Rectal smooth muscle tissue (tissue), 1 donor: Measurements from ENCODE around the gene HOXC11.

Experiments
- H3K27ac ChIP-seq: one replicate; pipeline ENCODE4 v1.7.0; 2013; ENCODE audit warnings: low read depth, low read length, inconsistent platforms
- H3K27me3 ChIP-seq: one replicate; pipeline ENCODE4 v1.7.0; 2013; ENCODE audit warnings: low read length; ENCODE audit not compliant: control insufficient read depth, insufficient read depth
- H3K36me3 ChIP-seq: one replicate; pipeline ENCODE4 v1.7.0; 2013; ENCODE audit warnings: low read length; ENCODE audit not compliant: control insufficient read depth, insufficient read depth
- H3K4me1 ChIP-seq: one replicate; pipeline ENCODE4 v1.7.0; 2013; ENCODE audit warnings: low read length; ENCODE audit not compliant: control insufficient read depth, insufficient read depth
- H3K4me3 ChIP-seq: one replicate; pipeline ENCODE4 v1.7.0; 2013; ENCODE audit warnings: low read length
- H3K9ac ChIP-seq: one replicate; pipeline ENCODE4 v1.7.0; 2013; ENCODE audit warnings: low read length

The HOXC11 gene

DNA sequence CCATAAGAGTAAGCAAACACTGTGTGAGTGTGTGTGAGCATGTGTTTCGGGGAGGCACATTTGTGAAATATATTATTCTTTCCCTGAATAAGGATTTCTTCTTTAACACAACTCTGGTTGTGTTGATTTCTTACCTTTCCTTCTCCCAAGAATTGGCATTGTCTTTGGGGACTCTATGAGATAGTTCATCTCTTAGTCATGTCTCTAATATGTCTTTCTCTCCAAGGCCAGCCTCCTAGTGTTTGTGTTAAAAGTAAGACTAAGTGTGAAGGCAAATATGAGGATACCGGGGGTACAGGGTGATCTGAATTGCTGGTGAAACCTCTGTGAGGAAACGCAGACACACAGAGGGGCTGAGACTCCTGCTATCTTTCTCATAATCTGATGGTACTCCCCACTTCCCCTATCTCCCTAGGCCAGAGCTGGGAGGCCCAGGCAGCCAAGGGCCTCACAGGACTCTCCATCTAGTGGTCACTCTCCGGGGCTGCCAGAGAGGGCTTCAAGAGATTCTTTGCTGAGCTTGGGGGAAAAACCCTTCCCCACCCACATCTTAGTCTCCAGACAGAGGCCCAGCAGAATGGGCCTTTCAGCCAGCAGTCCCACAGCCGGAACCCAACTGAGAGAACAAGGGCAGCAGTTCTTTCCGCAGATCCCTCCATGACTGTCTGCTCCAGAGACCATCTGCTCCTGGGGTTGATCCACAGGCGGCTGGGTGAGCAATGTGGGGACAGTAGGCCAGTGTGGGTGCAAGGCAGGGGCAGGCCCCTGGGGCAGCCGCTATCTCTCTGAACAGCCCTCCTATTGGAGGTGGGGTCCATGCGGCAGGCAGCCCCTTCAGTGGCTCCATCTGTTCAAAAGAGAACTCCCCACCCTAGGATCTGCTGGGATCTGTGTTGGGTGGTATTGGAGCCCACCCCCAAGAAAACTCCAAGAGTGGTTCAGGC is 24.0 kb upstream of the HOXC11 start:
- Histone ChIP-seq H3K27me3 (peaks cover 64% of the 10 kb centered on the region), H3K4me1 (no peaks in the 10 kb centered on the region), H3K9ac (no peak overlapping the region), H3K4me3 (no peak overlapping the region), H3K36me3 (no peaks in the 10 kb centered on the region), H3K27ac (no peak overlapping the region)

- H3K27ac ChIP-seq: no peak overlapping the region
- no peak overlapping the region for H3K9ac ChIP-seq
- H3K36me3 ChIP-seq: no peaks in the 10 kb centered on the region
- no peak overlapping the region for H3K4me3 ChIP-seq
- H3K4me1 ChIP-seq: no peaks in the 10 kb centered on the region
- H3K27me3 ChIP-seq: peaks cover 65% of the 10 kb centered on the region
These were observed 23.1 kb upstream of the HOXC11 start for GRCh38 chr12:53949631-53950436.

- H3K9ac ChIP-seq: no peak overlapping the region
- no peaks in the 10 kb centered on the region for H3K4me1 ChIP-seq
- H3K27me3 ChIP-seq: peaks cover 61% of the 10 kb centered on the region
- H3K27ac ChIP-seq: no peak overlapping the region
- no peaks in the 10 kb centered on the region for H3K36me3 ChIP-seq
- no peak overlapping the region for H3K4me3 ChIP-seq
These were observed 22.5 kb upstream of the HOXC11 start for GRCh38 chr12:53950437-53950773.

DNA sequence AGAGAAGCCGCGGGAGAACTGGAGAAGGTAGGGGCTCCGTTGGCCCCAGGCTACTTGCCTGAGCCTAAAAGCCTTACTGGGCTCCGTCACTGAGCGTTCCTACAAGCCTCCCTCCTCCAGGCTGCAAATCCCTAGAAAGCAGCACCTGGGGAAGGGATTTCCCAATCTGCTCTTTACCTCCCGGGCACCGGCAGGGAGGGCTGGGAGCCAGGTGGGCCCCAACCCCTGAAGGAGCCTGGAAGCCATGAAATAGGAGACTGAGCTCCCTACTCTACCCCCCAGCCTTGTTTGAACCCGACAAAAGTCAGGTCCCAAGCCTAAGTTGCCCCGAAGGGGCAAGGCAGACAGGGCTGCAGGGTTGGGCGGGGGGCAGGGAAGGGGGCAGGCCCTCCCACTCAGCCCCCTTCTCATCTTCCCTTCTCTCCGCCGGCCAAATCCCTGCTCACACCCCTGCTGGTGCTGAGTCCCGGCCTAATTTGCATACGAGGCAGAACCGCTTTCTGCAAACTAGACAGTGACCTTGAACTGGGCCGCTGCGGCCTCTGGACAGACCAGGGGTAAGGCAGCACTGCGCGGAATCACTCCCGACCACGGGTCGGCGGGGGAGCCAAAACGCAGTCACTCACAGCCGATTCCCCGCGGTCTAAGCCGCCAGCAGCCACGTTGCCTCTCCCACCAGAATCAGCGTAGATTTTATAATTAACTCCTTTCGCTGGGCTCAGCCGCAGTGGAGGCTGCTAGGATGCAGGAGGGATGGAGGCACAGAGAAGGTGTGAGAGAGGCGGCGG is 21.9 kb upstream of the HOXC11 start:
- no peak overlapping the region for H3K9ac ChIP-seq
- no peak overlapping the region for H3K4me3 ChIP-seq
- H3K27me3 ChIP-seq: peaks cover 61% of the 10 kb centered on the region
- no peaks in the 10 kb centered on the region for H3K36me3 ChIP-seq
- no peaks in the 10 kb centered on the region for H3K4me1 ChIP-seq
- no peak overlapping the region for H3K27ac ChIP-seq

- Histone ChIP-seq H3K27me3 (peaks cover 66% of the 10 kb centered on the region), H3K4me1 (no peaks in the 10 kb centered on the region), H3K4me3 (no peak overlapping the region), H3K27ac (no peak overlapping the region), H3K9ac (no peak overlapping the region), H3K36me3 (no peaks in the 10 kb centered on the region)
These were observed 21.2 kb upstream of the HOXC11 start for GRCh38 chr12:53951577-53952334.

- H3K9ac ChIP-seq: no peak overlapping the region
- H3K4me1 ChIP-seq: no peaks in the 10 kb centered on the region
- no peaks in the 10 kb centered on the region for H3K36me3 ChIP-seq
- no peak overlapping the region for H3K4me3 ChIP-seq
- H3K27me3 ChIP-seq: peaks cover 70% of the 10 kb centered on the region
- no peak overlapping the region for H3K27ac ChIP-seq
These were observed 20.6 kb upstream of the HOXC11 start for GRCh38 chr12:53952335-53952694.

GRCh38 chr12:53952871-53953734 is 19.8 kb upstream of the HOXC11 start:
- Histone ChIP-seq H3K27me3 (peaks cover 73% of the 10 kb centered on the region), H3K4me1 (no peaks in the 10 kb centered on the region), H3K4me3 (no peak overlapping the region)

DNA sequence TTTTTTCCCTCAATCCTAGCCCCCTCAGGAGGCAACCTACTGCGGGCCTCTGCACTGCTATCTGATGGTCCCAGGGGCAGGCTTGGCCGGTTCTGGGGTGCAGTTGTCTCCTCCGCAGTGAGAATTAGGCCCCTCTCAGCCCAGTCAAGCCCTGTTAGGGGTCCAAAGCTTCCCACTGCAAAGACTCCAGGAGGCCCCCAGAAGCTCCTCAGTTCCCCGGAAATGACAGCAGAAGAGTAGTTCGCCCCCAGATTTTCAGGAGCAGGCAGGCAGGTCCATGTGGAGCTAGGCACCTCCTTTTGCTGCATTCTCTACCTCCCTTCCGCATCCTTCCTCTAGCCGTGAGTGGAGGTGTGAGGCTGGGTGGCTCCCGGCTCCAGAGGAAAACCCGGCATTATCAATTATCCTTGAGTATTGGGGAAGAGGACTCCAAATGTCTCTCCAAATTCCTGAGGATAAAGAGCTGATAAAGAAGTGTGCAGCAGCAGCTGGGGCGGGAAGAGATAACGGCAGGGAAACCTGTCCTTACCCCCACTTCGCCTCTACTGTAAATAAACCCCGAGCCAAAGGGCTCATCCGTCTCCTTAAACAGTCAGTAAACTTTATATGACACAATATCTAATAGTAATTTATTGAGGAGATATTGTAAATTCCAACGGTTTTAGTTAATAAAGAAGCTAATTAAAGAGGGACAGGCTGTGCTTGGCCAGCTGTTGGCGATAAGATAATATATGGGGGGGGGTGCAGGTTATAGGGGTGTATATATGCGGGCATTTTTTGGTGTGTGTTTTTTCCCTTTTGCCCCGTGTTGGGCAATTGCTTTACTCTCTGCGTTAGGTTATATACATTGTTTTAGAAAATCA is 18.9 kb upstream of the HOXC11 start:
- H3K4me1 ChIP-seq: no peaks in the 10 kb centered on the region
- H3K9ac ChIP-seq: no peak overlapping the region
- H3K27me3 ChIP-seq: peaks cover 80% of the 10 kb centered on the region
- no peak overlapping the region for H3K27ac ChIP-seq
- no peak overlapping the region for H3K4me3 ChIP-seq
- H3K36me3 ChIP-seq: no peaks in the 10 kb centered on the region

More at GRCh38 chr12:53952871-53953734, 19.8 kb upstream of the HOXC11 start:
- H3K36me3 ChIP-seq: no peaks in the 10 kb centered on the region
- no peak overlapping the region for H3K9ac ChIP-seq
- no peak overlapping the region for H3K27ac ChIP-seq

DNA sequence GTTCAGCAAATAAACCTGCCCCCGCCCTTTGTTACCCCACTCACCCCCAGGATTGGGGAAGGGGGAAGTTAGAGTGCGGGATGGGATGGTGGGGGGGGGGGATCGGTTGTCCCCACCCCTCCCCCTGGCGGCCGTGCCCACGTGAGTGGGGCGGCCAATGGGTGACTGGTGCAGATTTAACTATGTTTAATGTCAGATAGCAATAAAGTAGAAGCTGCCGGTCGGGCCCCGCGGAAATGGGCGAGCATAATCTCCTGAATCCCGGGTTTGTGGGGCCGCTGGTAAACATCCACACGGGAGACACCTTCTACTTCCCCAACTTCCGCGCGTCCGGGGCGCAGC is 18.3 kb upstream of the HOXC11 start, which contains the start of gene HOXC12:
HOXC12 (plus strand) TSS at position 210 of the 342 bp plus-strand sequence; CDS start at position 237, 27 bp downstream.
- no peak within 1 kb of the TSS for H3K9ac ChIP-seq
- H3K4me3 ChIP-seq: no peak within 1 kb of the TSS
- no peaks in the 10 kb centered on the region for H3K36me3 ChIP-seq
- peaks cover 81% of the 10 kb centered on the region for H3K27me3 ChIP-seq
- no peaks in the 10 kb centered on the region for H3K4me1 ChIP-seq
- H3K27ac ChIP-seq: no peak within 1 kb of the TSS

- no peak overlapping the region for H3K4me3 ChIP-seq
- H3K36me3 ChIP-seq: no peaks in the 10 kb centered on the region
- no peaks in the 10 kb centered on the region for H3K4me1 ChIP-seq
- H3K9ac ChIP-seq: no peak overlapping the region
- H3K27me3 ChIP-seq: peaks cover 80% of the 10 kb centered on the region
- H3K27ac ChIP-seq: no peak overlapping the region
These were observed 17.7 kb upstream of the HOXC11 start for GRCh38 chr12:53955036-53955775.
